ENCODE results near the gene BNC2.
"Not testable (repeated sequence)": the region's sequence is repeated elsewhere in the genome, so short reads cannot be mapped to it uniquely, and the experiment has no call there.

BNC2 gene

DNA sequence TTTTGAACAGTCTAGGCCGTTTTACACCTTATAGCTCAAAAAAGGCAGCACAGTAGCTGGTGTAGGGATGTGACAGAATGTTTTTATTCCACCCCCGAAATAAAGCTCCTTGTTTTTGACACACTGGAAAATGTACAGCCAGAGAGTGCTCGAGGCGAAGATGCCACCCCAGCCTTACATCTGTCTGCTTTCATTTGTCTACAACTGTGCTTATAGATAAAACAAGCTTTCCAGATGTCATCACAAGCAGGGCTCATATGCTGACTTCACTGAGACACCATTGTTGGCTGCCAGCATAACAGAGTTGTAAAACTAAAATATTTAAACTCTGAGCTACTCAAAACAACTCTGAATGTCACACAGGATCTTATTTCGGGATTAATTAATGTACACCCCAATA lies 386.3 kb downstream of the BNC2 start:
- DNase-seq, result no peak

- no peak for DNase-seq
Measured at GRCh38 chr9:16482764-16483163, 387.7 kb downstream of the BNC2 start.

DNA sequence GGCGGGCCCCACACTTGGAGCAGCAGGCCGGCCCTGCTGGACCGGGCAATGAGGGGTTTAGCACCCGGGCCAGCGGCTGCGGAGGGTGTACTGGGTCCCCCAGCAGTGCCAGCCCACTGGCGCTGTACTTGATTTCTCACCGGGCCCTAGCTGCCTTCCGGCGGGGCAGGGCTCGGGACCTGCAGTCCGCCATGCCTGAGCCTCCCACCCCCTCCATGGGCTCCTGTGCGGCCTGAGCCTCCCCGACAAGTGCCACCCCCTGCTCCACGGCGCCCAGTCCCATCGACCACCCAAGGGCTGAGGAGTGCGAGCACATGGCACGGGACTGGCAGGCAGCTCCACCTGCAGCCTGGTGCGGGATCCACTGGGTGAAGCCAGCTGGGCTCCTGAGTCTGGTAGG lies 389.9 kb downstream of the BNC2 start:
- not testable (repeated sequence) for DNase-seq

GRCh38 chr9:16475996-16476395 lies 394.5 kb downstream of the BNC2 start:
- DNase-seq, result no peak

DNA sequence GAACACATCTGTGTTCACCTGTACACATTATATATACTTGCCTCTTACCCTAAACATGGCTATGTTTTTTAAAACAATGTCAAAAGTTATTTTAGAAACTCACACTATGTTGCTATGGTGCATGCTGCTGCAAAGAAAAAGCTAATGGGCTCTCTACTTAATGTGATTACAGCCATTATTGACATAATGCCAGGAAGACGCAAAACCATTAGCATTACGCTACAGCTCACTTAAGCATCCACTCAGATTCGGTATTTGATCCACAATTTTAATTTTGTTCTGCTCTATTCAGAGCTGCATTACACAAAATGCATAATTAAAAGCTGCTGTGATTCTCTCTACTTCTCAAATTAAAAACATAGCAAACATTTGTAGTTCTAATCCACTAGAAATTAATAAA lies 395.2 kb downstream of the BNC2 start:
- DNase-seq, result no peak

DNA sequence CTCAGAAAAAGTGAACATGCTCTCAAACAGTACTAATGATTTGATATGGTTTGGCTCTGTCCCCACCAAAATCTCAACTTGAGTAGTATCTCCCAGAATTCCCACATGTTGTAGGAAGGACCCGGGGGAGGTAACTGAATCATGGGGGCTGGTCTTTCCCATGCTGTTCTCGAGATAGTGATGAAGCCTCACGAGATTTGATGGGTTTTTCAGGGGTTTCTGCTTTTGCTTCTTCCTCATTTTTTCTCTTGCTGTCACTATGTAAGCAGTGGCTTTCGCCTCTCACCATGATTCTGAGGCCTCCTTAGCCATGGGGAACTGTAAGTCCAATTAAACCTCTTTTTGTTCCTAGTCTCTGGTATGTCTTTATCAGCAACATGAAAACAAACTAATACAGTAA lies 401.3 kb downstream of the BNC2 start:
- DNase-seq, result no peak

DNA sequence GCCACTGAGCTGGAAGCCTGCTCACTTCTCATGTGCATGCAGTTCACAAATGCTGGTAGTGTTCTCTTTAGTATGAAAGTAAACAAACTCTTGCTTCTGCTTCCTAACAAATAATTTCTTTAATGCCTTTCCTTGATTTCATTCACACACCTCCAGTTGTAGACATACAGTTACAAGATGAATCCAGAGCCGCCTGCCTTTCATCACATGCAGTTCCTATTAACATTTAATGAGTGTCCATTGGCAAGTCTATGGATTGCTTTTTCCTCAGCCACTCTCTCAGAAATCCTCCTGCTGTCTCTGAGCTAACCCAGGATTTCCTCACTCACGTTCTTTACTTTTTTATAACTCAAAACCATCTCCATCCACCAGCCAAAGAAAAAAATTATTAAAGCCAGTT lies 408.6 kb downstream of the BNC2 start:
- DNase-seq, result no peak

DNA sequence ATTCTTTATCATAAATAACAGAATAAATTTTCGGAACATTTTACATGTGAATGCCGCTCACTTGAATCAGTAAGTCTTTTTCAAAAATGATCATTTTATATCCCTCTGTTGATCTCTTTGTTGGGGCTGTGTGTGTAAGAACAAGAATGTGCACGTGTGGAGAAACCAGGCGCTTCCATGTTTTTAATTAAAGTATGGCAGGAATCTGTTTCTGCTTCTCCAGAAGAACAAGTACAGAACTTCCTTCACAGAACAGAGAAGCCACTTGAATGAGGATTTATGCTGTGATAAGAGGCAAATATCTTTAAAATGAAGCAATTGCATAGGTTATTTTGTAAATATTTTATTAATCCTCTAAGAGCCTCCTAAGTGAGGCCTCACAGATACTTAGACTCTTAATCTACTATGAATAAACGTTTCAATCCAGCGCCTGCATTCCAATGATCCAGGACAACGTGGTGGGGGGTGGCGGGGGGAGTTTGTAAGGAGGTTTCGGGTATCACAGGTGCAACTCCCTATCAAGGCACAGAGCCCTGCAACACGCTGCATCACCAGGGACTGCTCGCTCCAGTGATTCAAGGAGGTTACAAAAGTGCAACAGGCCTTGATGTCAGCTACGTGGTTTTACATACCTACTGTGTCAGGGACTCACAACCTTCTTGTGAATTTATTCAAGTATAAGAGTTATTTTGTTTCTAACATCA lies 409.2 kb downstream of the BNC2 start:
- no peak for DNase-seq

GRCh38 chr9:16460696-16461095 lies 409.8 kb downstream of the BNC2 start:
- DNase-seq, result no peak

DNA sequence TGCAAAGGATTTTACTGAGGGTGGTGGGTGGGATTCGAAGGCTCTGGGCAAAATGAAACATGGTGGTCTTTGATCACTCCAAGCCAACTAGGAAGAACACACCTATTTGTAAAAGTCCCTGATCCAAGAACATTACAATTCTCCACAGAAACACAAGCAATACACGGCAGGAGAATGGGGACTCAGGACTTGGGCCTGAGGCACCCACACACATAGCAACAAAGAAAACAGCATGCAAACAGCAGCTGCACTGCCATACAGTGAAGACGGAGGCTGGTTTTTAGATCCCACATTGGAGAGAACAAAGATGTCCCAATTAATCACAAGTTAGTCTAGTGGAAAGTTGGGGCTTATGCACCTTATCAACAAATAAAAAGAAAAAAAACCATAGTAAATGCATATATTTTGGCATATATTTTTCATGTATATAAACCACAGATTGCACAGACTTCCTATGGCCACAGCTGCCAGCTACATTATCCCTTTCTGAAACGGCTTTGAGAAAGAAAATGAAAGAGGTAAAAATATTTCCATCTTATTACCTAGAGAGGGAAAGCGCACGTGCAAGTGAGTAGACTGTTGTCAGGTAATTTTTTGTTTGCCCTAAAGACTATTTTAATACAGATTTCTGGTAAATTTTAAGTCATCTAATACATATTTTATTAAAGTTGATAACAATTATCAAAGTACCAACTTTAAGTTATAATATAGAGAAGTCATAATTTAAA lies 410.9 kb downstream of the BNC2 start:
- no peak for DNase-seq

DNA sequence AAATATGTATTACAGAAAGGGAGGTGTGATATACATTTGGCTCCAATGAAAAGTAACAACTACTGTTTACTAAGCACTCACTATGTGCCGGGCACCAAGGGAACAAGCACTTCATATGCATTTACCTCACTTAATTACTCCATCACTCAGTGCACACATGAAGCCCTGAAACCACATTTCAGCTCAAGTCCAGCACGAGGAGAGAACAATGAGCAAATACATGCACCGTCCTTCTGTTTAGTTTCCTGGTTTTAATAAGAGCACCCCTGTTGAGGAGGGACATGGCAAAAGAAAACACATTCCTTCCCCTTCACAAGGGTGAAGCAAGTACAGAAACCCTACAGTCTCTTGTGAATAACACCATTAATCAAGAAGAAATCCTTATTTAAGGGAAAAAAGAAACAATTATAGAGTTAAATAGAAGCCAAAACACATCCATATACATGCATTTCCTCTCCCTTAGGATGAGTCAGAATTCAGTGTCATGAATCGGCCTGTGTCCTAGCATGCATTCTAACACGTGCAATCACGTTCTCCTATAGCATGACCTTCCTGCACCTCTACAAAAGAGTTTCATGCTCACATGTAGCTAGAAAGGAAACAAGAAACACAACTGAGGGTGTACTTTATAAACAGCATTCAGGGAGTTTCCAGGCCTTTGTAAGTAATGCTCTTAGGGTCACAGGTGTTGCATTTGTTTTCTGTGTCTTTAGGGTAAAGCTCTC lies 411.6 kb downstream of the BNC2 start:
- no peak for DNase-seq

GRCh38 chr9:16455842-16456241 lies 414.6 kb downstream of the BNC2 start:
- DNase-seq, result no peak

- no peak for DNase-seq
Measured at GRCh38 chr9:16453390-16453789, 417.1 kb downstream of the BNC2 start.

DNA sequence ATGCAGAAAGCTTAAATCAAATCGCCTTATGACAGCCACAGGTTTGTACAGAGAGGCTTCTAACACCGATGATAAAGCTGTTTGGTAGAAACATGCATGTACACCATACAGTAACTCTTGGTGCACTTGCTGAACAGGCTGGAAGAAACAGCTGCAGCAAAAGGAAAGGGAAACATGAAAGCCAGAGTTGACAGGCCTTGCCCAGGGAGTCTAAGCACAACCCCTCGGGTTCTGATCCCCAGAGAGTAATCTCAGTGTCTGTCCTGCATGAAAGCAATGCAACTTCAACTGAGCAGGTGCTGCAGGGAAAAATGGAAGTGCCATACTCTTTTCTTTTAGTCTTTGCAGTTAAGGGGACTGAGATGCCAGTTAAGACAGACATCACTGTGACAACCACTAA lies 419.9 kb downstream of the BNC2 start:
- no peak for DNase-seq

DNA sequence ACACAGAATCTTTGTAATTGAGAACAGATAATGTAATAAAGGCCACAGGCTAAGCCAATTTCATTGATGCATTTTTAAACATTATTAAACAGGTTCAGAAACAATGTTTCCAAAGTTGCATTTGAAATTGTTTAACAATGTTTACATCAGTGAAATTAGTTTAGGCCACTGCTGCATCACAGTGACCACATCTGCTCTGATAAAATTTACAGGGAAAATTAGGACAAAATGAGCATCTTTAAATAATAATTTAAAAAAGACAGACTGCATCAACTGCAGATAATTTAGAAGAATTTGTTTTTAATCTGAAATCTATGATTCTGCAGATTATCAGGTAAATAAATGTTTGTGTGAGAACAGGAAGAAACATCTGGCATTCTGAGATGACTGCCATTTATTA lies 420.4 kb downstream of the BNC2 start:
- no peak for DNase-seq

DNA sequence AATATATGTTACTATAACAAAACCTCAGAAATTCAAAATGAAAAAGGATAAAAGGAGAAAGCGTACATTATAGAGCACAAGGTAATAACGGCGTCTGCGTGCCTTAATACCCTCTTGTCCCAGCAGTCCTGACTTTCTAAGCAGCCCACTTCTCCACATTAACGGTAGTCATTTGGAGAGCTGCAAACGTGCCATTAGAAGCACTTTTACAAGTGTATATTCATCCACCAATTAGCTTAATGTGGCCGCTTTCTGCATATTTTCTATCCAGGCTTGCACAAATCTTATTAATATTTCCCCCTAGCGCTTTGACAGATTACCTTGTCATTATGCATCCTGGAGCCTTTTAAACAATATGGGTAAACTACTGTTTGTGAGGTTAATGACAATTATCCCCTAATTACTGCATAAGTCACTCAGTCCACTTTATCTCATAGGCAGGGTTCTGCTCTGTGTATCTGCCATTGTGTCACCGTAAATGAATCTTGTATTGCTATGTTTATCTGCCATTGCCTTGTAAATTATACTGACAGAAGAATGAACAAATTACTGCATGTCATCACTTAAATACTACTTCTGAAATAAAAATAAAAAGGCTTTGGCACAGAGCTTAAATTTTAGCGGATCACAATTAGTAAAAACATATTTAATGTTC lies 421.3 kb downstream of the BNC2 start:
- DNase-seq, result no peak

- no peak for DNase-seq
Measured at GRCh38 chr9:16447946-16448345, 422.5 kb downstream of the BNC2 start.

- no peak for DNase-seq
Measured at GRCh38 chr9:16446636-16447035, 423.8 kb downstream of the BNC2 start.

- no peak for DNase-seq
Measured at GRCh38 chr9:16445141-16445920, 425.1 kb downstream of the BNC2 start.

DNA sequence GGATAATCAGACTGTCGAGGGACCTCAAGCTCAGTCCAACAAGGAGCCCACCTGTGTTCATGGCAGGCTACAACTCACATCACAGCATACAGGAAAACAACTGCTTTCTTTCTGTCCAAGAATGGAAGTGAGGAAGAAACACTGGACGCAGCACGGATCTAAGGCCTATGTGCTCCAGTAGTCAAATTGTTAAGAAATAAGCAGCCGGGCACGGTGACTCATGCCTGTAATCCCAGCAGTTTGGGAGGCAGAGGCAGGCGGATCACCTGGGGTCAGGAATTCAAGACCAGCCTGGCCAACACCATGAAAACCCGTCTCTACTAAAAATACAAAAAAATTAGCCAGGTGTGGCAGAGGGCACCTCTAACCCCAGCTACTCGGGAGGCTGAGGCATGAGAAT lies 427.8 kb downstream of the BNC2 start:
- DNase-seq, result no peak

DNA sequence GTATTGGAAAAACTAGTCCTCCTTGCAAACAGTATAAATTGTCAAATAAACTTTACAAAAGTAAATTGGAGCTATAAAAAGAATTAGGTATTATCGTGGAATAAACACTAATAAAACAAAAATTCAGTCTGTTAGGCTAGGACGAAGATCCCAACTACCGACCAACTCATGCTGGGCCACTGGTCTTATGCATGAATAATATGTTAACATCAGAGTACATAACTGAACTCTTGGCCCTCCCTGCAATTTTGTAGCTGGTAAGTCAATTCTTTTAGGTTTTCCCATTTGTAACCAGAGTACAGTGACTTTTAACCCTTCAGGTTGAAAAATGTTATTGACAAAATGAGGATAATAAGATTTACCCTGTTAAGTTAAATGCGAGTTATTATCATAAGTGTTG lies 428.7 kb downstream of the BNC2 start:
- DNase-seq, result no peak

GRCh38 chr9:16438831-16439230 lies 431.6 kb downstream of the BNC2 start:
- not testable (repeated sequence) for DNase-seq

DNA sequence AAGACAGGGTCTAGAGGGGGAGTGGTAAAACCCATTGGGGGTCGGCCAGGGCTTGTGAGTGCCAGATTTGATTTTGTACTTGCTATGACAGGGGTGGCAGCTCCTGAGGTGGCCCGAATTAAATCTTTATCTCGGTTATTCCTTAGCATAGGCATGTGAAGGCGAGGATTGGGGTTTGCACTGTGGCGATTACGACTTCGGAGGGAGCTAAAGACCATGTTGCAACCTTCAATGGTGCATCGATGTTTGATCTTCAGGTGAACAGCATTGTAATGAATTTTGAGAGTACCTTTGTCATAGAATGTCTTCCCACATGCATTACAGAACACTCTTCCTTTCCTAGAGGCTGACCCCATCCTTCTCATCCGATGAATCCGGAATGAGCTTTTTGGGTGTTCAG lies 433.9 kb downstream of the BNC2 start:
- DNase-seq, result no peak

Data from stimulated activated naive CD4-positive, alpha-beta T cell (primary cell).